ENCODE data around the gene DOK7.

- TF ChIP-seq CTCF (IDR thresholded peaks at IDR 0.05), result no peak
- TF ChIP-seq POLR2A (IDR thresholded peaks at IDR 0.05), result no peak
Observed at GRCh38 chr4:3525532-3526430, 62.7 kb downstream of the DOK7 start.

All from Peyer's patch (tissue), 4 donors.